ENCODE measurements around the gene PLXND1. TPM values are rescaled to one million over a fixed set of nuclear protein-coding genes. Genes with fewer than 3 reads are reported as not detected.

The PLXND1 gene
- total and polyA plus RNA-seq, 9 donors: 21.6 to 120 (median 57.1) TPM

GRCh38 chr3:129514563-129514962 lies 91.9 kb downstream of the PLXND1 start:
- Histone ChIP-seq H3K27me3 (no peaks in the 10 kb centered on the region), H3K27ac (no peak overlapping the region), H3K9me3 (no peaks in the 10 kb centered on the region), H3K36me3 (no peaks in the 10 kb centered on the region), H3K4me1 (ENCODE audit: insufficient read depth) (no peaks in the 10 kb centered on the region), H3K4me3 (no peak overlapping the region)
- intact Hi-C loops (cut with DNase I): no loop called here
- 96 to 98% (median 97%) methylated on average over 6 of the region's 6 CpGs for whole genome bisulfite sequencing, 3 donors
- DNase-seq: no peak
- TF ChIP-seq CTCF (IDR thresholded peaks at IDR 0.05) (no peak), EP300 (IDR thresholded peaks at IDR 0.05) (no peak), POLR2A (IDR thresholded peaks at IDR 0.05) (no peak)

GRCh38 chr3:129514110-129514509 lies 92.4 kb downstream of the PLXND1 start:
- intact Hi-C loops (cut with DNase I): no loop called here
- WGBS, 3 donors: 86 to 97% (median 94%) methylated on average over 10 of the region's 10 CpGs
- DNase-seq: no peak
- no peaks in the 10 kb centered on the region for H3K36me3 ChIP-seq
- no peak overlapping the region for H3K27ac ChIP-seq
- no peaks in the 10 kb centered on the region for H3K27me3 ChIP-seq
- no peak overlapping the region for H3K4me3 ChIP-seq
- no peaks in the 10 kb centered on the region for H3K9me3 ChIP-seq
- TF ChIP-seq EP300 (IDR thresholded peaks at IDR 0.05): no peak
- no peak for TF ChIP-seq CTCF (IDR thresholded peaks at IDR 0.05)
- no peak for TF ChIP-seq POLR2A (IDR thresholded peaks at IDR 0.05)
- H3K4me1 ChIP-seq (ENCODE audit: insufficient read depth): no peaks in the 10 kb centered on the region

GRCh38 chr3:129513705-129514104 lies 92.8 kb downstream of the PLXND1 start:
- TF ChIP-seq POLR2A (IDR thresholded peaks at IDR 0.05) (no peak), EP300 (IDR thresholded peaks at IDR 0.05) (no peak), CTCF (IDR thresholded peaks at IDR 0.05) (no peak)
- intact Hi-C loops (cut with DNase I): no loop called here
- DNase-seq: no peak
- Histone ChIP-seq H3K4me3 (no peak overlapping the region), H3K27ac (no peak overlapping the region), H3K4me1 (ENCODE audit: insufficient read depth) (no peaks in the 10 kb centered on the region), H3K9me3 (no peaks in the 10 kb centered on the region), H3K27me3 (no peaks in the 10 kb centered on the region), H3K36me3 (no peaks in the 10 kb centered on the region)
- 88 to 90% (median 89%) methylated on average over 8 of the region's 8 CpGs for WGBS, 3 donors

GRCh38 chr3:129512595-129512994 lies 93.9 kb downstream of the PLXND1 start:
- no peak for DNase-seq

More at GRCh38 chr3:129512595-129512994, 93.9 kb downstream of the PLXND1 start:
- Histone ChIP-seq H3K36me3 (no peaks in the 10 kb centered on the region), H3K4me3 (no peak overlapping the region), H3K27ac (no peak overlapping the region), H3K9me3 (no peaks in the 10 kb centered on the region), H3K4me1 (ENCODE audit: insufficient read depth) (no peaks in the 10 kb centered on the region), H3K27me3 (no peaks in the 10 kb centered on the region)
- TF ChIP-seq EP300 (IDR thresholded peaks at IDR 0.05) (no peak), POLR2A (IDR thresholded peaks at IDR 0.05) (no peak), CTCF (IDR thresholded peaks at IDR 0.05) (no peak)
- intact Hi-C loops (cut with DNase I): no loop called here
